ENCODE data around the gene CNR2.

CNR2 gene

DNA sequence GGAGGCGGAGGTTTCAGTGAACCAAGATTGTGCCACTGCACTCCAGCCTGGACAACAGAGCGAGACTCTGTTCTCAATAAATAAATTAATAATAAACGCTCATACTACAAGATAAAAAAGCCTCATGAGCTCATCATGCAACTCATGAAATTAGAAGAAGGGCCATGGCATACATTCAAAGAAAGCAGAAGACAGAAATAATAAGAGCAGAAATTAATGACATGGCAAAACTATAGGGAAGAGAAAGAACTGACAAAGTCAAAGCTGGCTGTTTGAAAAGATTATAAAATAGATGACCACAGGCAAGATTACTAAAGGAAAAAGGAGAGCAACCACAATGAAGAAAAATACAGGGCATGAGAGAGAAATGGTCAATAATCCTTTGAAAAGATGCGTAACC lies 30.4 kb downstream of the CNR2 start:
- no peak overlapping the region for H3K4me3 ChIP-seq (ENCODE audit: low read depth, low read length, poor library complexity, severe bottlenecking)
- peaks cover 18% of the 10 kb centered on the region for H3K9me3 ChIP-seq (ENCODE audit: low read length)
- H3K27me3 ChIP-seq (ENCODE audit: insufficient read depth, low read length): no peaks in the 10 kb centered on the region
- no peak overlapping the region for H3K27ac ChIP-seq (ENCODE audit: low read depth, low read length, poor library complexity, severe bottlenecking)
- no peak overlapping the region for H2AFZ ChIP-seq (ENCODE audit: low read length)
- no peaks in the 10 kb centered on the region for H3K79me2 ChIP-seq (ENCODE audit: insufficient read depth, low read length)
- no peaks in the 10 kb centered on the region for H3F3A ChIP-seq (ENCODE audit: insufficient read depth, low read length)
- H4K20me1 ChIP-seq (ENCODE audit: insufficient read depth, low read length): no peaks in the 10 kb centered on the region
- TF ChIP-seq, protein P1, sequence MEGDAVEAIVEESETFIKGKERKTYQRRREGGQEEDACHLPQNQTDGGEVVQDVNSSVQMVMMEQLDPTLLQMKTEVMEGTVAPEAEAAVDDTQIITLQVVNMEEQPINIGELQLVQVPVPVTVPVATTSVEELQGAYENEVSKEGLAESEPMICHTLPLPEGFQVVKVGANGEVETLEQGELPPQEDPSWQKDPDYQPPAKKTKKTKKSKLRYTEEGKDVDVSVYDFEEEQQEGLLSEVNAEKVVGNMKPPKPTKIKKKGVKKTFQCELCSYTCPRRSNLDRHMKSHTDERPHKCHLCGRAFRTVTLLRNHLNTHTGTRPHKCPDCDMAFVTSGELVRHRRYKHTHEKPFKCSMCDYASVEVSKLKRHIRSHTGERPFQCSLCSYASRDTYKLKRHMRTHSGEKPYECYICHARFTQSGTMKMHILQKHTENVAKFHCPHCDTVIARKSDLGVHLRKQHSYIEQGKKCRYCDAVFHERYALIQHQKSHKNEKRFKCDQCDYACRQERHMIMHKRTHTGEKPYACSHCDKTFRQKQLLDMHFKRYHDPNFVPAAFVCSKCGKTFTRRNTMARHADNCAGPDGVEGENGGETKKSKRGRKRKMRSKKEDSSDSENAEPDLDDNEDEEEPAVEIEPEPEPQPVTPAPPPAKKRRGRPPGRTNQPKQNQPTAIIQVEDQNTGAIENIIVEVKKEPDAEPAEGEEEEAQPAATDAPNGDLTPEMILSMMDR (IDR thresholded peaks at IDR 0.05; ENCODE audit: low read length): no peak
- TF ChIP-seq EZH2 (IDR thresholded peaks at IDR 0.05; ENCODE audit: borderline replicate concordance, low read length): no peak
- H3K9ac ChIP-seq (ENCODE audit: low read length): no peak overlapping the region
- peaks cover 2% of the 10 kb centered on the region for H3K4me1 ChIP-seq (ENCODE audit: insufficient read depth, low read length, severe bottlenecking)
- peaks cover 49% of the 10 kb centered on the region for H3K36me3 ChIP-seq (ENCODE audit: insufficient read depth, low read length)
- no peak overlapping the region for H3K4me2 ChIP-seq (ENCODE audit: low read length)
- no peaks in the 10 kb centered on the region for H3K9me2 ChIP-seq (ENCODE audit: low read depth, low read length)

DNA sequence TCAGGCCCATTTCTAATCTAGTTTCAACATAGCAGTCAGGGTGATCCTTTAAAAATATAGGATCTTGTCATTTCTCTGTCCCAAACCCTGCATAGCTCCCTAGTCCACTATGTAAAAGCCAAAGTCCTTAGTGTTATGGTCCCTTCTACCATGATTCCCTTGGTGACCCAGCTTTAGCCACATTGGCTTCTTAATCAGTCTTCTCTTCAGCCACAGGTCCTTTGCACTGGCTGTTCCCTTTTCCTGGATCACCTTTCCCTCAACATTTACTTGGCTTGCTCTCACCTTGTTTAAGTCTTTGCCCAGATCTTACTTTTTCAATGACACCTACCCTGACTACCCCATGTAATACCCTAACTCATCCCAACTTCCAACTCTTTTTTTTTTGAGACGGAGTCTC lies 33.4 kb downstream of the CNR2 start:
- H3K79me2 ChIP-seq (ENCODE audit: insufficient read depth, low read length): no peaks in the 10 kb centered on the region
- no peaks in the 10 kb centered on the region for H3K27me3 ChIP-seq (ENCODE audit: insufficient read depth, low read length)
- peaks cover 52% of the 10 kb centered on the region for H3K36me3 ChIP-seq (ENCODE audit: insufficient read depth, low read length)
- H3K9me2 ChIP-seq (ENCODE audit: low read depth, low read length): no peaks in the 10 kb centered on the region
- H4K20me1 ChIP-seq (ENCODE audit: insufficient read depth, low read length): no peaks in the 10 kb centered on the region
- H3F3A ChIP-seq (ENCODE audit: insufficient read depth, low read length): no peaks in the 10 kb centered on the region
- no peak overlapping the region for H3K27ac ChIP-seq (ENCODE audit: low read depth, low read length, poor library complexity, severe bottlenecking)
- H2AFZ ChIP-seq (ENCODE audit: low read length): no peak overlapping the region
- no peak overlapping the region for H3K9ac ChIP-seq (ENCODE audit: low read length)
- no peak overlapping the region for H3K4me2 ChIP-seq (ENCODE audit: low read length)
- no peaks in the 10 kb centered on the region for H3K4me1 ChIP-seq (ENCODE audit: insufficient read depth, low read length, severe bottlenecking)
- no peak for TF ChIP-seq EZH2 (IDR thresholded peaks at IDR 0.05; ENCODE audit: borderline replicate concordance, low read length)
- TF ChIP-seq, protein P1 (IDR thresholded peaks at IDR 0.05; ENCODE audit: low read length): no peak
- peaks cover 18% of the 10 kb centered on the region for H3K9me3 ChIP-seq (ENCODE audit: low read length)
- H3K4me3 ChIP-seq (ENCODE audit: low read depth, low read length, poor library complexity, severe bottlenecking): no peak overlapping the region

DNA sequence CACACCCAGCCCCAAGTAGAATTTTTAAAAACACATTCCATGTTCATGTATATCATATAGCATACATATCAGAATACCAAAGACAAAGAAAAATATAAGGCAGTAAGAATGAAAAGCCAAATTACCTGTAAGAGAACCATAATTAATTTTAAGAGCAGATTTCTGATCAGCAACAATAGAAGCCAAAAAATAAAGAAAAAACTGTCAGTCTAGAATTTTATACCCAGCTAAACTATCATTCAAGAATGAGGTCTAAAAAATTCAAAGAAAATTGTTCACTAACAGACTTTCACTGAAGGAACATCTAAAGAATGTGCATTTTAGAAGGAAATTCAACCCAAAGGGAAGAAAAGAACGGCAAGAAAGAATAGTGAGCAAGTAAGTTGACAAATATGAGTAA lies 34.5 kb downstream of the CNR2 start:
- Histone ChIP-seq H3K4me3 (ENCODE audit: low read depth, low read length, poor library complexity, severe bottlenecking) (no peak overlapping the region), H3F3A (ENCODE audit: insufficient read depth, low read length) (no peaks in the 10 kb centered on the region), H2AFZ (ENCODE audit: low read length) (no peak overlapping the region), H3K4me1 (ENCODE audit: insufficient read depth, low read length, severe bottlenecking) (no peaks in the 10 kb centered on the region), H3K4me2 (ENCODE audit: low read length) (no peak overlapping the region), H3K27me3 (ENCODE audit: insufficient read depth, low read length) (no peaks in the 10 kb centered on the region), H3K27ac (ENCODE audit: low read depth, low read length, poor library complexity, severe bottlenecking) (no peak overlapping the region), H3K79me2 (ENCODE audit: insufficient read depth, low read length) (no peaks in the 10 kb centered on the region), H3K9me3 (ENCODE audit: low read length) (peaks cover 18% of the 10 kb centered on the region), H3K9me2 (ENCODE audit: low read depth, low read length) (no peaks in the 10 kb centered on the region), H3K9ac (ENCODE audit: low read length) (no peak overlapping the region), H3K36me3 (ENCODE audit: insufficient read depth, low read length) (peaks cover 63% of the 10 kb centered on the region), H4K20me1 (ENCODE audit: insufficient read depth, low read length) (no peaks in the 10 kb centered on the region)
- no peak for TF ChIP-seq EZH2 (IDR thresholded peaks at IDR 0.05; ENCODE audit: borderline replicate concordance, low read length)
- TF ChIP-seq, protein P1 (IDR thresholded peaks at IDR 0.05; ENCODE audit: low read length): no peak
